Stimulated activated CD4-positive, alpha-beta T cell treated with anti-CD3 and anti-CD28 coated beads, TNF-alpha, amount 100 ng/mL, for 24 hours (primary cell): Measurements from ENCODE around the gene ZNF764.
"Not testable (repeated sequence)": the region's sequence is repeated elsewhere in the genome, so short reads cannot be mapped to it uniquely, and the experiment has no call there.

Experiments
- DNase-seq, 3 experiments: peaks; one replicate each; pipeline ENCODE4 v3.0.0-alpha.2; 2020; ENCODE audit warnings: low read depth in 3 of 3

Gene ZNF764

DNA sequence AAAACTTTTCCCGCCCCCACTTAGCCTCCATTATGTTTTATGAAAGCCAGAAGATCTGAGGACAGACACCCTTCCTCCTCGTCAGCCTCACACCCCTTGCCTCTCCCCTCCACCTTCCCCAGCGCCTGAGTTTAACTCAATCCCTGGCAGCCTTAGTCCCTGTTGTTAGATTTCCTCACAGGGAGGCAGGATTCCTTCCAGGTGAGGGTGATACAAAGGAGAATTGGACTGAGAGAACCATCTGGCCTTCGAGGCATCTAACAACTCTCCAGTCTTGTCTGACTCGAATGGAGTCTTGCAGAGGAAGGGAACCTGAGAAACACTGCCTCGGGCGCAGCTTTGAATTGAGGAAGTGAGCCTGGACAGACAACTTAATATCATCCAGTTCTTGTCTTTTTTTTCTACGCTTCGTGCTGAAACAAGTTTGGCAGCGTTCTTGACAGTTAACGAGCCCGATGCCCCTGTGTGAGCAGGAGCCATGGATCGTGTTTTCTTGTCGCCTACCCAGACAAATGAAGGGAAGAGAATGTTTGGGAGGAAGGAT is 30.5 kb downstream of the ZNF764 start:
- DNase-seq: no peak

DNA sequence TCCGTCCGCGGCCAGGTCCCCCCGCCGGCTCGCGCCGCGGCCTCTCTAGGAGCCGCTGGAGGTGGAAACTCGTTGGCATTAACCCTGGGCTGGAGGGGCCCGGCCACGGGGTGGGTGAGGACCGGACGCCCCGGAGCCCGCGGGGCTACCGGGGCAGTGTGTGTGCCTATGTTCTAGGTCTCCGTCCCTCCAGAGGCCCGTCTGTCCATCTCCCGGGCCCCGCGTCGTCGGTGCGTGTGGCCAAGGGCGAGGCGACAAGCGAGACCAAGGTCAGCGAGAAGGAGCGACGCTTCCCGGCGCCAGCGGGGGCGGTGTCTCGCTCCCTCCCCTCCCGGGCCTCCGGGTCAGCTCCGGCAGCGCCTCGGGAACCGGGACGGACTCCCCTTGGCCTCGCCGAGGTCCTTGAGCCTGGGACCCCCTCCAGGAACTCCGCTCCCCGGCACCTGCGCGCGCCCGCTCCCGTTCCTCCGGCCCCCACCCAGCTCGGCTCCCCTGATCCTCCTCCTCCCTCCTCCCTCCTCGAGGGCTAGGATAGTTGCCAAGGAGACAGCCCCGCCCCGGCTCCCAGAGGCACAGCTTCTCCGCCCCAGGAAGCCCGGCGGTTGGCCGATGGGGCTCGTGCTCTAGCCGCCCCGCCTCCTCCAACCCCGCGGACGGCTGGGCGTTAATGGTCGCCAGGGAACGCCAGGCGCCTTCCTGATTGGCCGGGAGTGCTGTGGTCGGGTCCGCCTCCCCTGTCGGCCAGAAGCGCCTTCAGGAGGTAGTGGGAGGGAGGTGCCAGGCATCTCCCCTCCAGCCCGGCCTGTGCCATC is 31.1 kb downstream of the ZNF764 start:
- peak; percentile 83 to 98 (median 88) for DNase-seq

DNA sequence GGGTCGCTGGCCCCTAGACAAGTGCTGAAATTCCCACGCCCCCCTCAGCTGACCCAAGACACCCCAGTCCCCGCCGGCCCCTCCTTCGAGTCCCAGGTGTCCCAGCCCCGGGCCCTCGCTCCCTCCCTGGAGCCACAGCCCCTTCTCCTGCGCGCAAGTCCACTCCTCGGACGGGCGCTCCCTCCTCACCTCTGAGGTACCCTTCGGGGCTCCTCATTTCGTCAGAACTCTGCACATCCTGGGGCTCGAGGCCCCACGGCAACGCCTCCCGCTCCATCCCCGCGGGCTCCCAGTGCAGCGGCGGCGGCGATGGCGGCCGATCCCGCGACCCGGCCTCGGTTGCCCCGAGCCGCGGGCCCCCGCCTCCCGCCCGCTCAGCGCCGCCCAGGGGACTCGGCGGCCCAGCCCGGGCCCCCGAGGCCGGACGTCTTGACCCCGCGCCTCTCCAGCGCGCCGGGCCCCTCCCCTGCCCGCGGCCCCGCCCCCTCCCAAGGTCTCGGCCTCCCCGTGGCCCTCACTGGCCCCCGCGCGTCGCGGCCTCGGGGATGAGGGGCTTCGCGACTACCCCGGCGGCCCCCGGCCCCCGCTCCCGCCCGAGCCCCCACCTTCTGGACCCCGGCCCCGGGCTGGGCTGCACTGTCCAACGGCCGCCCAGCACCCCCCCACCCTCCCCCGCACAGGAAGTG is 31.9 kb downstream of the ZNF764 start, which contains the start of gene ZNF768:
Gene ZNF768 (minus strand): TSS at position 430 of the 686 bp plus-strand sequence. CDS start 153 bp downstream, at position 277.
- DNase-seq: peak in 1 of 3 experiments; percentile 36

DNA sequence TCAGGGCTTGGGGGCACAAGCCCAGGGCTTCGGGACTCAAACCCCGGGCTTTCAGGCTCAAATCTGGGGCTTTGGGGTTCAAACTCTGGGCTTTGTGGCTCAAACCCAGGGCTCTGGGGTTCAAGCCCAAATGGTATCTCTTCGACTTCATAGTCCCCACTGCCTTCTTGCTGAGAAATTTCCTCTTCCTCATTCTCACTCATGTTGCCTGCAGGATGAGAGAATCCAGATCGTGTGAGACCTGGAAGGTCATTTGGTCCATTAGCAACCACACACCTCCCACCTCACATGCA is 32.4 kb downstream of the ZNF764 start:
- no peak for DNase-seq

DNA sequence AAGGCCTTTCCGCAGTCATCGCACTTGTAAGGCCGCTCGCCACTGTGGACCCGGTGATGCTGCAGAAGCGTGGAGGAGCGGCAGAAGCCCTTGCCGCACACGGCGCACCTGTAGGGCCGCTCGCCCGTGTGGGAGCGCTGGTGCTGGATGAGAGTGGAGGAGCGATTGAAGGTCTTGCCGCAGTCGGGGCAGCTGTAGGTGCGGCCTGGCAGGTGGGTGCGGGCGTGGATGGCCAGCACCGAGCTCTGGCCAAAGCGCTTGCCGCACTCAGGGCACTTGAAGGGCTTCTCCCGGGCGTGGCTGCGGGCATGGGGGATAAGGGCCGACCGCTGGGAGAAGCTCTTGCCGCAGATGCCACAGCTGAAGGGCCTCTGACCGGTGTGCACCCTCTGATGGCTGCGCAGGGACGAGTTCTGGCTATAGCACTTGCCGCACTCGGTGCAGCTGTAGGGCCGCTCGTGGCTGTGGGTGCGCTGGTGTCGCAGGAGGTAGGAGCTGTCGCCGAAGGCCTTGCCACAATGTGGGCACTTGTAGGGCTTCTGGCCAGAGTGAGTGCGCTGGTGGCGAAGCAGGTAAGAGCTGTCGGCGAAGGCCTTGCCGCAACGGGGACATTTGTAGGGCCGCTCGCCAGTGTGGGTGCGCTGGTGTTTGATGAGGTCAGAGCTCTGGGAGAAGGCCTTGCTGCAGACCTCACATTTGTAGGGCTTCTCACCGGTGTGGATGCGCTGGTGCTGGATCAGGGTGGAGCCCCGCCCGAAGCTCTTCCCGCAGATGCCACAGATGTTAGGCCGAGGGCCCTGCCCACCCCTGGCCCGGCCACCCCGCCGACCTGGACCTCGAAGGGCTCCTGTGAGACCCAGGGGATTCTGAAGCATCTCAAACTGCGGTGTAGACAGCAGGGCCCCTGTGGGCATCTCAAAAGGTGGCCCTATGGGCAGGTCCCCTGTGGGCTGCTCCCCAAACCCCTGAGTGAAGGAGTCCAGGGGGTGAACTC is 33.3 kb downstream of the ZNF764 start:
- no peak for DNase-seq

DNA sequence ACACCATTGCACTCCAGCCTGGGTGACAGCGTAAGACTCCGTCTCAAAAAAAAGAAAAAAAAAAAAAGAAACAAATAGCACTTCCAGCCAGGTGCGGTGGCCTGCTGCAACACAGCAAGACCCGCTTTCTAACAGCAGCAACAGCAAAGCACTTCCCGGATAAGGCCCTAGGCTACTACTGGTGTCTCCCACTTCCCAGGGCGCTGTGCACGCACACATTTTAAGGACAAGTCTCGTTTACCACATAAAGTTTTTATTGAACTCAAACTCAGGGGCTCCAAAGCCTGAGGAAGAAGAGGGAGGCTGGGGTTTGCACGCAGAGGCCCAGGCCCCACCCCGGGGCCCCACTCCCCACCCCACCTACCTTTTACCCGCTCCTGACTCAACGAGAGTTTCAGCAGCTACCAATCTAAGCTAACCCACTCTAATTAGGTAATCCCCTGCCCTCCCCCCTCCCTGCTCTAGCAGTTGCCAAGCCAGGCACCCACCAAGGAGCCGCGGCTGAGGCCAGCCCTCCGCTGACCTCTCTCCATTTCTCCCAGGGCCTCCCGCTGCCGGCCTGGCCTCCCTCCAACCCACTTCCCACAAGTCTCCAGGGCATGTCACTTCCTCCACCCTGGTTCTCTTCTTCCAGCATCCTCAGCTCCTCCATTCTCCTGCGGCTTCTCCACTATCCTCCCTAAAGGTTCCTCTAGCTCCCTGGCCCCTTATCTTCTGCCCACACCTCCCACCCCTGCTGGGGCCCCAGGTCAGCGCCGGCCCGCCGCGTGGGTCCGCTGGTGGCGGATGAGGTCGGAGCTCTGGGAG is 34.2 kb downstream of the ZNF764 start:
- no peak for DNase-seq

DNA sequence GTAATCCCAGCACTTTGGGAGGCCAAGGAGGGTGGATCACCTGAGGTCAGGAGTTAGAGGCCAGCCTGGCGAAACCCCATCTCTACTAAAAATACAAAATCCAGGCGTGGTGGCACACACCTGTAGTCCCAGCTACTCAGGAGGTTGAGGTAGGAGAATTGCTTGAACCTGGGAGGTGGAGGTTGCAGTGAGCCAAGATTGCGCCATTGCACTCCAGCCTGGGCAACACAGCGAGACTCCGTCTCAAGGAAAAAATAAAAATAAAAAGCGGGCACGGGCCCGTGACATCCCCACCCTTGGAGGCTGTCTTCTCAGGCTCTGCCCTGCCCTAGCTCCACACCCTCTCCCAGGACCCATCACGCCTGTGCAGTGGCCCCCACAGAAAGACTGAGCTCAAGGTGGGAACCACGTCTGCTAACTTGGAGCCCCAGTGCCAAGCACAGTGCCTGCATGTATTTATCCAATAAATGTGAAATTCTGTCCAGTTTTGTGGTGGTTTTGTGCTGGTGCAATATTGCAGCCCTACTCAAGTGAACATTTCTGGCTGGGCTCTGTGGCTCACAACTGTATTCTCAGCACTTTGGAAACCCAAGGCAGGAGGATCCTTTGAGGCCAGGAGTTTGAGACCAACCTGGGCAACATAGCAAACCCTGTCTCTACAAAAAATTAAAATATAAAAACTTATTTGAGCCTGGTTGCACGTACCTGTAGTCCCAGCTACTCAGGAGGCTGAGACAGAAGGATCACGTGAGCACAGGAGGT is 35.3 kb downstream of the ZNF764 start:
- not testable (repeated sequence) for DNase-seq

DNA sequence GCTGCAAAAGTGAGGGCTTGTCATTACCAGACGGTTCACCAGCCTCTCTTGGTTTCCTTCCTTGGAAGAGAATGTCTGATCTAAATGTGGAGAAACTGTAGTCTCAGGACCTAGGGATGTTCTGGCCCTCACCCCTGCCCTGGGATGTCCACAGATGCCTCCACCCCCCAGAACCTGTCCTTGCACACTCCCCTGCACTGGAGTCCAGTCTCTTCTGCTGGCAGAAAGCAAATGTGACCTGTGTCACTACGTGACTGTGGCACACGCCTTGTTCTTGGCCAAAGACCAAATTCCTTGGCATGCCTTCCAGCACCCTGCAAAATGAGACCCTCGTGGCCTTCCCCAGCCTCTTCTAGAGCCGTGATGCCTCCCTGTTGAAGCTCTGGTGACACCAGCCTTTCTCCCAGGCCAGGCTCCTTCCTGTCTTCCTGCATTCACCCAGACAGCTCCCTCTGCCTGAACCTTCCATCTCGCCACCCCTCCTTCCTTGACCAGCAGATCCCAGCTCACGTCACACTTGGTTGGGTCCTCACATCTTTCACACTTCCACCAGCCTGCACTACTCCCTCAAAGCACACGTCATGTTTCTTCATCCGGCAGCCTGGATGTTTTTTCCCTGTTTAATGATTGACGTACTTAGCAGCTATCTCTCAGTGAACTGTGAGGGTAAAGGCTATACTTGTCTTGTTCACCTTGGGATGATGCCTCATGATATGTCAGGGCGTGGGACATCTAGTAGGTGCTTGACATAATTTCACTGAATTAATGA is 36.1 kb downstream of the ZNF764 start:
- DNase-seq: no peak

DNA sequence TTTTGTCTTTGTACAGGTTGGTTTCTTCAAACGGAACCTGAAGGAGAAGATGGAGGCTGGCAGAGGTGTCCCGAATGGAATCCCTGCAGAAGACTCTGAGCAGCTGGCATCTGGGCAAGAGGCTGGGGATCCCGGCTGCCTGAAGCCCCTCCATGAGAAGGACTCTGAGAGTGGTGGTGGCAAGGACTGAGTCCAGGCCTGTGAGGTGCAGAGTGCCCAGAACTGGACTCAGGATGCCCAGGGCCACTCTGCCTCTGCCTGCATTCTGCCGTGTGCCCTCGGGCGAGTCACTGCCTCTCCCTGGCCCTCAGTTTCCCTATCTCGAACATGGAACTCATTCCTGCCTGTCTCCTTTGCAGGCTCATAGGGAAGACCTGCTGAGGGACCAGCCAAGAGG is 36.7 kb downstream of the ZNF764 start:
- DNase-seq: no peak

DNA sequence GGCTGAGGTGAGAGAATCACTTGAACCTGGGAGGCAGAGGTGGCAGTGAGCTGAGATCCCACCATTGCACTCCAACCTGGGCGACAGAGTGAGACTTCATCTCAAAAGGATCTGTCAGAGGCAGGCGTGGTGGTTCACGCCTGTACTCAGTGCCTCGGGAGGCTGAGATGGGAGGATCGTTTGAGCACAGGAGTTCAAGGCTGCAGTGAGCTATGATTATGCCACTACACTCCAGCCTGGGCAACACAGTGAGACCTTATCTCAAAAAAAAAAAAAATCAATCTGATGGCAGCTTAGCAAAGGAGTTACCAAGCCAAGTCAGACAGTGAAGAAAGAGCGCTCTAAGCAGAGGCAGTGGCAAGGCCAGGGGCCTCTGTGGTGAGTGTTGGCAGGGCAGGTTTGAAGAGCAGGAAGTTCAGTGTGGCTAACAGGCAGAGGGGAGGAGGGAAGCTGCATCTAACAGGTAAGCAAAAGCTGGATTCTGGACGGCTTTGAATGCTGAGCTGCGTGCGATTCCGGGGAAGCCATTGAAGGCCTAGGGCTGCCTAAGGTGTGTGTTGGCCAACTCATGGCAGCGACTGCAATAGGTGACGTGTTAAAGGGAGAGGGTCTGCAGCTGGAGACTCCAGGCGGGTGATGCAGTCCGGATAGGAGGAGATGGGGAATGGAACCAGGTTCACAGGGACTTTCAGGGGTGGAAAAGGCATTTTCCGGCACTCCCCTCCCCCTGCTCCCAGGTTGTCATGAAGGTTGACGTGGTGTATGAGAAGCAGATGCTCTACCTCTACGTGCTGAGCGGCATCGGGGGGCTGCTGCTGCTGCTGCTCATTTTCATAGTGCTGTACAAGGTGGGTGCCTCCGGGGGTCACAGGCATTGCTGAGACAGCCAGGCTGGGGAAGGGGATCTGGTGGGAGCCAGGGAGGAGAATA is 38.8 kb downstream of the ZNF764 start:
- no peak for DNase-seq

DNA sequence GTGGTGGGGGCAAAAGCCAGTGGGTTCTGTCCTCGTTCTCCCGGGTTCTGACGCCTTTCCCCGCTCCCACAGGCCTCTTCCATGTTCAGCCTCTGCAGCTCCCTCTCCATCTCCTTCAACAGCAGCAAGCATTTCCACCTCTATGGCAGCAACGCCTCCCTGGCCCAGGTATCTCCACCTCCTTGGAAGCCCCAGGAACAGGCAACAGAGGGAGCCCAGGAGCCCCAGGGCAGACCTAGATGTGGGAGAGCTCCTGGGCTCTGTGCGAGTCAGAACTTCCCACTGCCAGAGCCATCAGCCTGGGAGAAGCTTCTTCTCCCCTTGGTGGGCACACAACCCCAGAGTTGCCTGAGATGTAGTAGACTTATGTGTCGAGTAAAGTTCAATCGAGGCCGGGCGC is 39.6 kb downstream of the ZNF764 start:
- no peak for DNase-seq

DNA sequence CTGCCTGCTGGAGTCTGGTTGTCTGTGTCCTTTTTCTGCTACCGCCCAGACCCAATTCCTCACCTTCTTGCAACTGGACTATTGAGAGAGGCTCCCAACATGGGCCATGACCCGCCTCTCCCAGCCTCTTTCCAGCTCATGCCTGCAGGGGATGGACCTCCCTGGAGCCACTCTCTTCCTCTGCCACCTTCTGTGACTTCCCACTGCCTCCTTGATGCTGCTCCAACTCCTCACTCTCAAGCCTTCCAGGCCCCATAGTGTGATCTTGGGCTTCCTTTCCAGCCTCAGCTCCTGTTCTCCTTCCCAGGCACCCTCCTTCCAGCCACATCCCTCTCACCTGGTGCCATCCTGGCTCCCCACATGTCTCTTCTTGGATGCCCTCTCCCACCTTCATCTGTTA is 42.9 kb downstream of the ZNF764 start:
- DNase-seq: no peak

DNA sequence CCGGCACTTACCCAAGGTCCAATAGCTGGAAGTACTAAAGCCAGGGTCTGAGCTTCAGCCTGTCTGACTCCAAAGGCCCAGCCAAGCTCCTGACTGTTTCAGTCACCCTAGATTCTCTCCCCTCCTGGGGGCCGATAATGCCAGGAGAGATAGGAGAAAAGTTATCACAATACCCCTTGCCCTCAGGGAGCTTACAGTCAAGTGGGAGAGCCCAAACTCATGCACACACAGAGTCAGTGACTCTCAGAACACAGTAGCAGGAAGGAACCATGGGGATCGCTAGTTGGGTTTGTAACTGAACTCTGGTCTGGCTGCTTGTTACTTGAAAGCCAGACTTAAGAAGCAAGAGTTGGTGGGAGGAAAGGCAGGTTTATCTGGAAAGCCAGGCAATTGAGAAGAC is 46.7 kb downstream of the ZNF764 start:
- no peak for DNase-seq

DNA sequence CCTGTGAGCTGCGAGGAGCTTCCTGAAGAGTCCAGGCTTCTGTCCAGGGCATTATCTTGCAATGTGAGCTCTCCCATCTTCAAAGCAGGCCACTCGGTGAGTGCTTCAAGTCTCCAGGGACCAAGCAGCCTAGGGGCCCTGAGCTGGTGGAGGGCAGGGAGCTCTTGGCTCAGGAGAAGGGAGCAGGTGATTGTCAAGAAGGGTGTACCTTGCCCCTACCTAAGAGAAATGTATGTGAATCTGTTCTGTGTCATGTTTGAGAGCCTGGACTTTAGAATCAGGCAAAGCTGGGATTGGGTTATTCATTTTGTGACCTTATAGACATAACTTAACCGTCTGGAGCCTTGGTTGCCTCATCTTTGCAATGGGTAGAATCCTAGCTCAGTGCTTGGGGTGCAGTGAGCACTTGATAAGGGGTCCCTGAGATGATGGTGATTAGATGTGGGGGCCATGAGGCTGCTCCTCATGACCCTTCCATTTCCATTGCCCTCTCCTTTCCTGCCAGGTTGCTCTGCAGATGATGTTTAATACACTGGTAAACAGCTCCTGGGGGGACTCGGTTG is 47.7 kb downstream of the ZNF764 start:
- no peak for DNase-seq

DNA sequence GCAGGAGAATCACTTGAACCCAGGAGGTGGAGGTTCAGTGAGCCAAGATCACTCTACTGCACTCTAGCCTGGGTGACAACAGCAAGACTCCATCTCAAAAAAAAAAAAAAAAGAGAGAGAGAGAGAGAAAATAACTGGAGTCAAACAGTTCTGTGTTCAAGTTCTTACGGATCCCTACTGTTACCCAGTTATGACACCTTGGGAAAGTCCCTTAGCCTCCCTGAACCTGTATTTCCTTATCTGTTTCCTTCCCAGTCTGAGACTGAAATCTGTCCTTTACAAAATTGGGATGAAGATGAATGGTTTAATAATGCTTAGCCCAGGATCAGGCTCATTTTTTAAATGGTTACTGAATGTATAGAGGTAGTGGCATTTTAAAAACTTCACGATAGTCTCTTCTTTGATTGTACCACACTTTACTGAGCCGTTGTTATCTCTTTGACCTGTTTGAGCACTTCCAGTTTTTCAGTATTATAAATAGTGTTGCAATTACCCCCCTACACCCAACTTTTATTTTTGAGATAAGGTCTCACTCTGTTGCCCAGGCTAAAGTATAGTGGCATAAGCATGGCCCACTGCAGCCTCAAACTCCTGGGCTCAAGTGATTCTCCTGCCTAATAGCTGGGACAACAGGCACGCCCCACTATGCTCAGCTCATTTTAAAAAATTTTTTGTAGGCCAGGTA is 49.0 kb downstream of the ZNF764 start:
- no peak for DNase-seq
